Calu3 (cell line): ENCODE data around the gene BZW2. TPM values are rescaled to one million over a fixed set of nuclear protein-coding genes. Genes with fewer than 3 reads are reported as not detected.

Source experiments
- BruUV-seq: library from RNA; stranded (reverse); fragments of 400-500 nt; replicated peaks from 2 replicates; lab custom pipeline; 2021; lab: Mats Ljungman, UMichigan
- CTCF ChIA-PET: fragments of 300-600 bp; sonication (Branson Sonifier 250); formaldehyde crosslinking; loops from one replicate; lab custom pipeline; 2022; ENCODE audit warnings: antibody characterized with exemption; lab: Charles Lee
- DNase-seq: peaks from one replicate; pipeline ENCODE4 v3.0.0; 2022
- H3K27ac Mint-ChIP-seq: one replicate; pipeline ENCODE4 v1.8.0; 2022; ENCODE audit warnings: mixed read lengths; ENCODE audit not compliant: unreplicated experiment
- H3K27me3 Mint-ChIP-seq: one replicate; pipeline ENCODE4 v1.8.0; 2022; ENCODE audit warnings: mixed read lengths; ENCODE audit not compliant: unreplicated experiment
- H3K36me3 Mint-ChIP-seq: one replicate; pipeline ENCODE4 v1.8.0; 2022; ENCODE audit warnings: mild to moderate bottlenecking, moderate library complexity, mixed read lengths; ENCODE audit not compliant: insufficient read depth, unreplicated experiment
- H3K4me1 Mint-ChIP-seq: one replicate; pipeline ENCODE4 v1.8.0; 2022; ENCODE audit warnings: mild to moderate bottlenecking, low read depth, mixed read lengths; ENCODE audit not compliant: unreplicated experiment
- H3K4me3 Mint-ChIP-seq: one replicate; pipeline ENCODE4 v1.8.0; 2022; ENCODE audit warnings: mild to moderate bottlenecking, low read depth, moderate library complexity, mixed read lengths; ENCODE audit not compliant: unreplicated experiment
- H3K9me3 Mint-ChIP-seq: one replicate; pipeline ENCODE4 v1.8.0; 2022; ENCODE audit warnings: low read depth, mixed read lengths; ENCODE audit not compliant: unreplicated experiment
- CTCF ChIP-seq: fragments of 200-600 bp; IDR thresholded peaks from one replicate; pipeline ENCODE4 v1.8.0; 2022; ENCODE audit warnings: antibody characterized with exemption; ENCODE audit not compliant: unreplicated experiment
- intact Hi-C: fragments of 100-400 bp; cut with micrococcal nuclease; formaldehyde crosslinking; loops from one replicate; pipeline ENCODE4 v1.10.0; 2022; ENCODE audit not compliant: unreplicated experiment
- total RNA-seq: library from RNA; stranded (reverse); gene quantifications from 2 replicates; pipeline ENCODE4 v1.2.3, GENCODE V29; 2022

Gene BZW2
- total RNA-seq, 1 experiment from 2014 or later = 194 TPM

GRCh38 chr7:16718111-16718656 lies 72.2 kb downstream of the BZW2 start:
- BruUV-seq = no TSS peak
- peaks cover 23% of the 10 kb centered on the region for H3K4me1 Mint-ChIP-seq
- peaks cover under 1% of the 10 kb centered on the region for H3K36me3 Mint-ChIP-seq
- no peak overlapping the region for H3K4me3 Mint-ChIP-seq
- intact Hi-C loops = loop anchor here (2.0 kb wide), 1 partner anchor 37 kb away; no protein-coding TSS in a partner anchor
- TF ChIP-seq CTCF = no peak
- CTCF ChIA-PET = interaction anchor here (0.5 to 1.4 kb wide), 5 partner anchors 12 to 1418 kb away, joined by 3 to 5 read pairs (median 5); no protein-coding TSS in a partner anchor
- no peak for DNase-seq
- H3K27ac Mint-ChIP-seq = peak overlapping the region; percentile 5
- no peaks in the 10 kb centered on the region for H3K27me3 Mint-ChIP-seq
- H3K9me3 Mint-ChIP-seq = no peaks in the 10 kb centered on the region

GRCh38 chr7:16719699-16720098 lies 73.7 kb downstream of the BZW2 start:
- intact Hi-C loops = loop anchor here (2.0 kb wide), 1 partner anchor 35 kb away; no protein-coding TSS in a partner anchor
- H3K4me3 Mint-ChIP-seq = no peak overlapping the region

GRCh38 chr7:16721541-16721940 lies 75.6 kb downstream of the BZW2 start:
- H3K4me3 Mint-ChIP-seq = no peak overlapping the region
- BruUV-seq = no TSS peak
- TF ChIP-seq CTCF = no peak
- no peaks in the 10 kb centered on the region for H3K27me3 Mint-ChIP-seq
- no peaks in the 10 kb centered on the region for H3K9me3 Mint-ChIP-seq
- H3K36me3 Mint-ChIP-seq = no peaks in the 10 kb centered on the region
- DNase-seq = no peak
- CTCF ChIA-PET = no interaction called here
- H3K4me1 Mint-ChIP-seq = peaks cover 18% of the 10 kb centered on the region
- intact Hi-C loops = no loop called here
- H3K27ac Mint-ChIP-seq = no peak overlapping the region

More at GRCh38 chr7:16719699-16720098, 73.7 kb downstream of the BZW2 start:
- TF ChIP-seq CTCF = no peak
- CTCF ChIA-PET = no interaction called here
- Mint-ChIP-seq H3K27me3 (no peaks in the 10 kb centered on the region), H3K27ac (peak overlapping the region; percentile 14), H3K4me1 (peaks cover 23% of the 10 kb centered on the region), H3K36me3 (no peaks in the 10 kb centered on the region), H3K9me3 (no peaks in the 10 kb centered on the region)
- BruUV-seq = no TSS peak
- DNase-seq = no peak

- no TSS peak for BruUV-seq
- no peak overlapping the region for H3K27ac Mint-ChIP-seq
- no peaks in the 10 kb centered on the region for H3K36me3 Mint-ChIP-seq
- H3K4me3 Mint-ChIP-seq = no peak overlapping the region
- H3K9me3 Mint-ChIP-seq = no peaks in the 10 kb centered on the region
- H3K27me3 Mint-ChIP-seq = no peaks in the 10 kb centered on the region
- no peak for DNase-seq
- CTCF ChIA-PET = no interaction called here
- peaks cover 6% of the 10 kb centered on the region for H3K4me1 Mint-ChIP-seq
- TF ChIP-seq CTCF = no peak
- intact Hi-C loops = no loop called here
Measured at GRCh38 chr7:16724344-16724743, 78.4 kb downstream of the BZW2 start.
